Regular cardiac myocyte (primary cell): ENCODE measurements around the gene LCE3B. TPM values are rescaled to one million over a fixed set of nuclear protein-coding genes. Genes with fewer than 3 reads are reported as not detected.

Source experiments
- total RNA-seq: library from RNA; depleted of rRNA; stranded (reverse); fragments of >200 nt; gene quantifications from 2 replicates; pipeline ENCODE4 v1.2.3, GENCODE V29; 2014

Gene LCE3B, protein sequence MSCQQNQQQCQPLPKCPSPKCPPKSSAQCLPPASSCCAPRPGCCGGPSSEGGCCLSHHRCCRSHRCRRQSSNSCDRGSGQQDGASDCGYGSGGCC
- total RNA-seq = not detected in 2 replicates

GRCh38 chr1:152613511-152613910 is at the start of gene LCE3B:
Gene LCE3B, plus strand, starts transcription at chr1:152613811. Its CDS starts 0 bp downstream, at chr1:152613811.

GRCh38 chr1:152566681-152567080 is 46.9 kb upstream of the LCE3B start, which contains the start of gene LCE3E:
Gene LCE3E, minus strand, starts transcription at chr1:152566780. Its CDS starts 572 bp downstream, at chr1:152566208.

GRCh38 chr1:152580433-152580832 is 33.2 kb upstream of the LCE3B start, which contains the start of gene LCE3D:
Gene LCE3D, minus strand, starts transcription at chr1:152580516. Its CDS starts 580 bp downstream, at chr1:152579936.

DNA sequence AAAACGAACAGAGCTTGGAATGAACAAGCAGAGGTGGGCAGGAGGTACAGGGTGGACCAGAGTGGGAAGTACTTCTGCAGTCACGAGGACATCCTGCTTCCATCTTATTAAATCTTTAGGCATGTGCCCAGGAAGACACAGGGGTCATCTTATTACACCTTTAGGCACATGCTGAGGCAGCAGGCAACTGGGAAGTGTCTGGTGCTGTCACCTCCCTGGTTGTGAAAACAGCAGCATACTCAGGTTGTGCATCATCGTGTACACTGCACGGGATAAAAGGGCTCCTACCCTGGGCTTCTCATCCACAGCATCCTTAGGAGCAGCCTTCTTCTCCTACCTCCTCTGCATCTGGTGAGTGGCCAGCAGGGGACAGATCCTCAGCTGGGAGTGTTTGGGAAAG is 13.7 kb upstream of the LCE3B start, which contains the start of gene LCE3C:
Gene LCE3C, plus strand, starts transcription at position 301 of the 400 bp plus-strand sequence. CDS start 498 bp downstream, outside the sequence.

GRCh38 chr1:152622803-152623202 is 9.2 kb downstream of the LCE3B start, which contains the start of gene LCE3A:
Gene LCE3A, minus strand, starts transcription at chr1:152623103. Its CDS starts 0 bp downstream, at chr1:152623103.

DNA sequence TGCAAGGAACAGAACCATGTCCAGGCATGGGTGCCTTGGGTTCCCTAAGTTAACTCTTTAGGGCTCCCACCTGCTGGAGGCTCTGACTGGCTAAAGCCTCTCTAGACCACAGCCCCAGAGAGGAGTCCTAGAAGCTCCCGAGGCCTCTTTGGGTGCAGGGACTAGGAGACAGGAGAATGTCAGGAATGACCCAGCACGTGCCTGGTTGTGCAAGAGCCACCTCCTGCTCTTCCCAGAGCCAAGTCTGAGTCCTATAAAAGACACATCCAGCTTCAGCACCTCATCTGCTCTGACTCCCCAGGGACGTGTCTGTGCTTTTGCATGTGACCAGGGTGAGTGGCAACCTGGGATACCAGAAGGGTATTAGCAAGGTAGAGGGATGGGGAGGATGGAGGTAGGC is 49.5 kb downstream of the LCE3B start, which contains the start of gene LCE2D:
Gene LCE2D, plus strand, starts transcription at position 283 of the 400 bp plus-strand sequence. CDS start 726 bp downstream, outside the sequence.

Other genes starting within 250 kb of the LCE3B start
- not detected in 2 replicates for gene CRNN, start 199.5 kb upstream of the LCE3B start, total RNA-seq
- gene LCE5A, start 103.0 kb upstream of the LCE3B start, total RNA-seq = not detected in 2 replicates
- gene CRCT1, start 99.3 kb upstream of the LCE3B start, total RNA-seq = not detected in 2 replicates
- gene LCE3E, start 47.0 kb upstream of the LCE3B start, total RNA-seq = not detected in 2 replicates
- not detected in 2 replicates for gene LCE3D, start 33.3 kb upstream of the LCE3B start, total RNA-seq
- gene LCE3C, start 13.6 kb upstream of the LCE3B start, total RNA-seq = not detected in 2 replicates
- not detected in 2 replicates for gene LCE3A, start 9.3 kb downstream of the LCE3B start, total RNA-seq
- gene LCE2D, start 49.6 kb downstream of the LCE3B start, total RNA-seq = not detected in 2 replicates
- gene LCE2C, start 61.5 kb downstream of the LCE3B start, total RNA-seq = not detected in 2 replicates
- gene LCE2B, start 72.3 kb downstream of the LCE3B start, total RNA-seq = not detected in 2 replicates
- gene LCE2A, start 84.5 kb downstream of the LCE3B start, total RNA-seq = not detected in 2 replicates
- not detected in 2 replicates for gene LCE4A, start 94.3 kb downstream of the LCE3B start, total RNA-seq
- gene KPRP, start 144.2 kb downstream of the LCE3B start, total RNA-seq = not detected in 2 replicates
- gene LCE1F, start 161.3 kb downstream of the LCE3B start, total RNA-seq = not detected in 2 replicates
- gene LCE1E, start 172.4 kb downstream of the LCE3B start, total RNA-seq = not detected in 2 replicates
- gene LCE1D, start 182.9 kb downstream of the LCE3B start, total RNA-seq = not detected in 2 replicates
- gene LCE1C, start 192.8 kb downstream of the LCE3B start, total RNA-seq = not detected in 2 replicates
- not detected in 2 replicates for gene LCE1B, start 198.2 kb downstream of the LCE3B start, total RNA-seq
- not detected in 2 replicates for gene LCE1A, start 213.7 kb downstream of the LCE3B start, total RNA-seq
- not detected in 2 replicates for gene LCE6A, start 229.0 kb downstream of the LCE3B start, total RNA-seq
- not detected in 2 replicates for gene LCE7A, start 246.2 kb downstream of the LCE3B start, total RNA-seq